Activated T-cell treated with anti-CD3 and anti-CD28 coated beads for 4 hours (primary cell): Measurements from ENCODE around the gene THAP6.
"Not testable (repeated sequence)": the region's sequence is repeated elsewhere in the genome, so short reads cannot be mapped to it uniquely, and the experiment has no call there.

Experiments used
- DNase-seq: peaks from one replicate; pipeline ENCODE4 v3.0.0-alpha.2; 2020

THAP6 gene, protein sequence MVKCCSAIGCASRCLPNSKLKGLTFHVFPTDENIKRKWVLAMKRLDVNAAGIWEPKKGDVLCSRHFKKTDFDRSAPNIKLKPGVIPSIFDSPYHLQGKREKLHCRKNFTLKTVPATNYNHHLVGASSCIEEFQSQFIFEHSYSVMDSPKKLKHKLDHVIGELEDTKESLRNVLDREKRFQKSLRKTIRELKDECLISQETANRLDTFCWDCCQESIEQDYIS

DNA sequence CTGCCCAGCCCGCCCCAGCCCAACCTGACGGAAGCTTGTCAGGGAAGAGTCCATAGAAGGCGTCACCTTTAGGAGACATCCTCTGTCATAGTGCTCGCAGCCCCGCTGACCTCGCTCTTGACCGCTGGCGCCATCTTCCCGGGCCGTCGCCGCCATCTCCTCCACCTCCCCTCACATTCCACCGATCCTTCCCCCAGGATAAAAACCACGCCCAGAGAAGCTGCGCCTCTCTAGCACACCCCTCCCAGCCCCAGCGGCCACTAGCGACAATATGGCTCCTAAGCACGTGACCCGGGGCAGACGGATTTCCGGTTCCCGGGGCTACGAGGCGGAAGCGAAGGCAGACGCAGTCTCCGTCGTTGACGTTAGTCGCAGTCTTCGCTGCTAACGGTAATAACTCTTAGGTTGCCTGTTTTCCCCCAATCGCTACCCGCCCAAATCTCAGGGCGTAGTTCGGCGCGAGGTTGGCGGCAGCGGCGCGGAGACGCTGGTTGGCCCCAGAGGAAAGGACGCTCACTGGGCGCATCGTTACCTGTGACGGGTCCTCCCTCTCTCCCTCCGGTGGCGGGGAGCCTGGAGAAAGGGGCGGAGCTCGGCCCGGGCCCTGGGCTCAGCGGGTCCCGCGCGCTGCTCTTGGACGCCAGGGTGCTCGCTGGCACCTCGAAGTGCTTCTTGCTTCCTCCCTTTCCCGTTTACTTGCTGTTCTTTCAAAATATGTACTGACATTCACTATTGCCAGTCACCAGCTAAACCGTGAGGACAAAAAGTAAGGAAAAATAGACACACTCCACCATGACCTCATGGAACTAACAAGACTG, at the start of gene THAP6, which contains the start of gene RCHY1:
Gene THAP6, plus strand, starts transcription at position 343 of the 818 bp plus-strand sequence. CDS start 980 bp downstream, outside the sequence.
Gene RCHY1, minus strand, starts transcription at position 273 of the 818 bp plus-strand sequence. Its CDS starts 117 bp downstream, at position 156.
- peak; percentile 87 for DNase-seq

DNA sequence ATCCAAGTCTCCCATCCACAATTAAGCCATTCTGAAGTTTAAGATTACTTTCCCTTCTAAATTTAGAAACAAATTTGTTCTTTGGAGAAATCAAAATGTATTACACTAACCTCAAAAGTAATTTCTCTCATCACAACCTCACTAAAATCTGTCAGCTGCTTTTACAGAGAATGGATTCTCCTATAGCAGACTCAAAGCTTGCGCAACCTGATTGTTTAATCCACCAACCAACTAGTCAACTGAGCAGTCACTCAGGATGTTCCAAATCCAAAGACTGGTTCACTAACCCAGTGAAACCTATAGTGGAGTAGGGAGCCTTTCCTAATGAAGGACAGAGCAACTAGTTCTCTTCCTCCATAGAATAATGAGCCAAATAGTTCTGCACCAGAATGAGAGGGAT, 44.4 kb upstream of the THAP6 start:
- no peak for DNase-seq

DNA sequence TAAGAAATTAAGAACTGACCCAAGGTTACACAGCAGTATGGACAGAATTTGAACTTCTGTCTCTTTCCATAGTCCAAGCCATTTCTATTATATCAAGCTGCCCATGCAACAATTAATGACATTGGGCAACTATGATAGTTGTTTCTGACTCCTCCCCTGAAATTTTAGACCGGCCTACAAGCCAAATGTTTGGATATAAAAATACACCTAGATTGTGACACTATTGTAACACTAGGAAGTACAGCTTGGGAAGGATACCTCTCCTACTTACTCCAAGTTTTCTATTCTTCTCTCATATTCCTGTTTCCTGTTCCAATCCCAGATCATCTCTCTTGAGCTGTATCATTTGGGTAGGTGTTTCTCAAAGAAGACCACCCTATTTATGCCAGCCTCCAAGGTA, 43.5 kb upstream of the THAP6 start:
- DNase-seq = no peak

DNA sequence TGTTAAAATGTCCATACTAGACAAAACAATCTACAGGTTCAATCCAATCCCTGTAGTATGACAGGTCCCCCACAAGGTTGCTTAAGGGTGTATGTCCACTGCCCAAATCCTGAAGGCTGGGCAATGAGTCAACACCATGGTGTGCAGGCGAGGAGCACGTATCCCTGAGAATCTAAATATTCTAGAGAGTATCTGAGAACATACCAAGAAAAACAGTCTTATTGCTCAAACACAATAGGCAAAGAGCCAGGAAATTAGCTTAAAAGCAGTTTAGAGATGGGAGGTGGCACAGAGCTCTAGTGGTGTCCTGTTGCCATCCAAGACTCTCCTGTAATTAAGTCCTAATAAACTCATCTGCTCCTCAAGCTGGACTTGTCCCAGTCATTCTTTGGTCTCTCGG, 37.1 kb upstream of the THAP6 start:
- no peak for DNase-seq

DNA sequence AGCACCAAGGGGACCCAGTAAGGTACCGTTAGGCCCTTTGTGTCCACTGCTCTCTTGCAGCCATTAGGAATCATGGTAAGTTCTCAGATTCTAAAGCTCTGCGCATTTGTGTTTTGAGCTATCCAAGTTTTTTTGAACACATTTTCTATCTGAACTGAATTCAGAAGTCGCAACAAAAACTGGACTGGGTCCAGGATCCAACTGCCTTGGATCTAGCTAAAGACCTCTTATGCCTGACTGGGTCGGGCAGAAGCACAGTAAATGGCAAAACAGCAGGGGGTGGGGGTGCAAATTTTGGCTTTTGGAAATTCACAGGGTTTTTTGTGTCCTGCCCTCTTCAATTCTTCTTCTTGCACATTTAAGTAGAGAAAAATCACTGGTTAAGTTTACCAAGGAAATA, 30.1 kb upstream of the THAP6 start:
- no peak for DNase-seq

DNA sequence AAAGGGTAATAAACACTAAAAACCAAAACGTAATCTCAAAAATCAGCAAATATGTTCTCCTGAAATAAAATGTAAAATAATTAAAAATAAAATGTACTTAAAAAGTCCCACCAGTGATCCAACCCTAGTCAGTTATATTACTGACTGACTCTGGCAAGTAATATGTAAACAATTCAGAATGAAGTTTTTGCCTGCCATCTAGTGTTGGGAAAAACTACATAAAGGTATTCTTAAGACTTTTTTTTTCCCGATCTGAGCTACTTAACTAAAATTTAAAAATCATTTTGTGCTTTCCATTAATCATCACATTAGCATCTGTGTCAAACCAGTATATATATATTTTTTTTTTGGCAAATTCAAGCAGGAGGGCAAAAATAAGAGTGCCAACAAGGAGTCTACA, 24.1 kb upstream of the THAP6 start:
- DNase-seq = no peak

DNA sequence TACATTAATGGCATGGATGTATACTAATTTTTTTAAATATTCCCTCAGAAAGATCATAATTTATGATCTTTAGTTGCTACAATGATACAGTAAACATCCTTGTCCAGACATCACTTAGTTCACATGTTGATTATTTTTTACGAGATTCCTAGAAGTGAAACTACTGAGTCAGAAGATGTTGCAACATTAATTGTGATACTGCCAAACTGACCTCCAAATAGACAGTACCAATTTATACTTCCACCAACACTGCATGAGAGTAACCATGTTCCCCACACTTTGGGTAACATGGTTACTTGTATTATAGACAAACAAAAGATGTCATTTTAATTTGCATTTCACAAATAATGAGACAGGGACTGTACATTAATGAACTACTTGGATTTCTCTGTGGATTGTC, 19.7 kb upstream of the THAP6 start:
- no peak for DNase-seq

DNA sequence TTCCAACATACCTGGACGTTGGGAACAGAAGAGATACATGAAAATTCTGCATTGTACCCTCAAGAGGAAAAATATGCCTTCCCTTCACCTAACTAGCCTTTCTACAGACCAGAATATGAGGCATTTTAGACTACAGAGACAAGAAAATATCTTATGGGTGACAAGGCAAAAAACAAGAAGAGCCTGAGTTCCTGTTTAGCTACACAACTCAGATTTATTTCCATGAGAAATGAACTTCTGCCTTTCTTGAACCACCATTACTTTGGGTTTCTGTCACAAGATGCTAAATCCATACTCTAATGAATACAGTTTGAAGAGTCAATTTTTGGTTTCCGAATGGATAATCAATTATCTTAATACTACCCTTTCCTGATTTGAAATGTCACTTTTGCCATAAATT, 18.8 kb upstream of the THAP6 start:
- DNase-seq = no peak

DNA sequence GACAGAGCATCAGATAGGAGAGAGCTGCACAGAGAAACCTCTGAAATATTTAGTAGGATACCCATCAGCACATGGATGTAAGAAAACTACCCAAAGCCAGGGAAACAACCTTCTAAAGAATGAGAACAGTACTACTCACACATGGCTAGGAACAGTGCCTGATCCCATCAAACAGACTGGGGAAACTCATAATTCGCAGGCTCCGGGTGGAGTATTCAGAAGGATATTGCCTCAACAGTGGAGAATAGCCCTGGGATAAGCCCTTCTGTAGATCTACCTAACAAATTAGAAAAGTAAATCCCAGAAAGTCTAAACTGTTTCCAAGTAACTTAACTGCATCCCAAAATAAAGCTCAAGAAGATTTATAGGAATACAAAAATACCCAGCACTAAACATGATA, 17.9 kb upstream of the THAP6 start:
- no peak for DNase-seq

DNA sequence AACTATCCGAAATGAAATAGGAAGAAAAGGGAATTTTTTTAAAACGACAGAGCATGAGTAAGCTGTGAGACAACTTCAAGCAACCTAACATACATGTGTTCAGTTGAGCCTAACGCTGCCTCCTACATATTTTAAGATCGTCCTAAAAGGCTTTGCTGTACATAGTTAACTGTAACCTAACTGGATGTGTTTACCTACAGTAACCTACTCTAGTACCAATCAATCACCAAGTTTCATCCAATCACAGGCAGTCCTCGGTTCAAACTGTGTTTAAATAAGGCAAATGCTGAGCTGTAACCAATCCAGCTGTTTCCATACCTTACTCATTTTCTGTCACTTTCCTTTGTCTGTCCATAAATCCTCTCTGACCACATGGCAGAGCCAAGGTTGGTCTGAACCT, 17.1 kb upstream of the THAP6 start:
- no peak for DNase-seq

DNA sequence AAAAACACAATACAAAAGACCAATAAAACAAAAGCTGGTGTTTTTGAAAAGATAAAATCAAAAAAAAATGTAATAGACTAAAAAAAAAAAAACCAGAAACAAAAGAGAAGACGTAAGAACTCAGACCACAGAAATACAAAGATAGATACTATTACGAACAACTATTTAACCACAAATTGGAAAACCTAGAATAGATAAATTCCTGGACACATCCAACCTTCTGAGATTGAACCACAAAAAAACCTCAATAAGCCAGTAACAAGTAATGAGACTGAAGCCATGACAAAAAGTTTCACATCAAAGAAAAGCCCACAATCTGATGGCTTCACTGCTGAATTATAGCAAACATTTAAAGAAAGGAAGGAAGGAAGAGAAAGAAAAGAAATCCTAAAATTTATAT, 16.2 kb upstream of the THAP6 start:
- no peak for DNase-seq

DNA sequence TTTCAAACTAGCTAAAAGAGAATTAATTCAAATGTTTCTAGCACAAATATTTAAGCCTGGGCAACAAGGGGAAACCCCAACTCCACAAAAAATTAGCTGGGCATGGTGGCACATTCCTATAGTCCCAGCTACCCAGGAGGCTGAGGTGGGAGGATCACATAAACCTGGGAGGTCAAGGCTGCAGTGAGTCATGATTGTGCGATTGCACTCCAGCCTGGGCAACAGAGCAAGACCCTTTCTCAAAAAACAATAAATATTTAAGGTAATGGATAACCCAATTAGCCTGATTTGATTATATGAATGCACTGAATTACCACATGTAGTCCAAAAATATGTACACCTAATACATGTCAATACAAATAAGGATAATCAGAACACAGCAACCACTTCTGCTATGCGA, 14.4 kb upstream of the THAP6 start:
- DNase-seq = no peak

DNA sequence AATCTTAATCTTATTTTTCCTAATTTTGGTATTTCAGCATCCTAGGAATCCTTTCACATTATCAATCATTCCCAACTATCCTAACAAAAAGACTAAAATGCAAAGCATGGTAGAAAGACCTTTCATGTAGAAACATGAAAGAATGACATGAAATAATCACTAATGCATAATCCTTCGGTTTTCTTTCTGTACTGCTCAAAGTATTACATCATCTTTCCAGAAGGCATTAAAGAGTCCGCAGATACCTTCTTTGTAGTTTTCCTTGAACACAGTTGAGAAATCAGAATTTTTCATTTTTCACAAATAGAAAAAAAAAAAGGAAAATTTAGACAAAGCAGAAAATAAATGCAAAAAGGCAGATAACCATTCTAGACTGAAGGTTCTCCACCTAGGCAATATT, 11.6 kb upstream of the THAP6 start:
- no peak for DNase-seq

DNA sequence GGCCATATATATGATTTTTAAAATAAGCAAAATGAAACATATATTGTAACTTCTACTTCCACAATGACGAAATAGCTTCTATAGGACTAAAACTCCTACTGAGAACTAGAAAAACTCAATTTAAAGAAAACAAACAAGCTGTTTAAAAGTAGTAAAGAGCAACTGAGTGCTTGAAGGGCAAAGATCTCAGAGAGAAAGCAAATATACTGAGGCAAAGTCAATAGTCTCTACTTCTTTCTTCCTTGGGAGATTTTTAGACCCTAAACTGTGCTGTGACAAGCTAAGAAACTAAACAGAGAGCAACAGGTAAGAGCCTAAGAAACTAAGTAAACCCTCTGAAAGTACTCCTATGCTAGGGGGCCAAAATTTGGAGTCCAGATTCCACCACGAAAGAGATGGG, 8.6 kb upstream of the THAP6 start:
- no peak for DNase-seq

DNA sequence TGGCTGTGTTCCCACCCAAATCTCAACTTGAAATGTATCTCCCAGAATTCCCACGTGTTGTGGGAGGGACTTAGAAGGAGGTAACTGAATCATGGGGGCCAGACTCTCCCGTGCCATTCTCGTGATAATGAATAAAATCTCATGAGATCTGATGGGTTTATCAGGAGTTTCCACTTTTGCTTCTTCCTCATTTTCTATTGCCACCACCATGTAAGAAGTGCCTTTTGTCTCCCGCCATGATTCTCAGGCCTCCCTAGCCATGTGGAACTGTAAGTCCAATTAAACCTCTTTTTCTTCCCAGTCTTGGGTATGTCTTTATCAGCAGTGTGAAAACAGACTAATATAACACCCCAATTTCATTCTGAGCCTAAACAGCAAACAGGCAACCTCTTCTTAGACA, 4.7 kb upstream of the THAP6 start:
- DNase-seq = not testable (repeated sequence)

DNA sequence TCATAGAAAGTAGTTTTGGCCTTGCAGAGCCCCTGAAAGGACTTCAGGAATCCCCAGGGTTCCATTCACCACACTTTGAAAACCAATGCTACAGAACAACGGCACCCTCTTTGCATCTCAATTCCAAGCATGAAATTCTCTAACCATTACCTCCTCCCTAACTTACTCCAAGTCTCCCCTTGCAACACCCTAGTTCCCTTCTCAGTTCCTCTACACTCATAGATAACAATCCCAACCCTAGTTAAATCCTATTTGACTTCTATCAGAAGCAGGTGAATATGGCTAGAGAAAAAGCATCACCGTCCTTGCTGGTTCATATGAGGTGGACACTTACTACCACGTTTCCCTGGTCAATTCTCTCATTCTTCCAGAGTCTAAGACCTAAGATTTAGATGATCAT, 2.4 kb upstream of the THAP6 start:
- no peak for DNase-seq

DNA sequence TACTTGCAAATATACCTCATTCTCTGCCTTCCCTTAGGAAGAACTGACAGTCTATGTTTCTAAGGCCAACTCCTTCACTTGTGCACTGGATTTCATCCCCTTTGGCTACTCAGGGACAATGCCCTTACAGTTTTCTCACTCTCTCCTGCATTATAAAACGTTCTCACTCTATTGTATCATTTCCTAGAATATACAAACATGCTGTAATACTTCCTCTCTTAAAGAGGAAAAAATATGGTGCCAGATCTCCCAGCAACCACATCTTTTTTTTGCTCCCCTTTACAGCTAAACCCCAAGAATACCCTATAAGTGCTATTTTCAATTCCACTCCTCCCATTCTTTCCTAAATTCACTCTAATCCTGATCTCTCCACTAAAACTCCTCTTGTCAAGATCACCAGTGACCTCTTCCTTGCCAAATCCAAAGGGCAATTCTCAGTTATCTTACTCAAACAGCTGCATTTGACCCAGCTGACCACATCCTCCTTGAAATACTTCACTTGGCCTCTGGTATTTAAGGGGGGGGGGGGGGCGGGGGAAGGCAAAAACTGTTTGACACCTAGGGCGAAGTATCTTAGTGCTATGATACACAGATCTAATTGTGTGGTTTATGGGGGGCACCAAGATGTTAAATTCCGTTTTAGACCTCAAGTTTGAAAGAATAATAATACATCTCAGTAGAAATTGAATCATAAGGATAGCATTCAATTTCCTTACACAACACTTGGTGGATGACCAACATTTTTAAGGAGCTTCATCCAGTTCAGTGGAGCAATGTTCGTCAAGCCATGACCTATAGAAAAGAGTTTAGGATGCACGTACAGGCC, 1.7 kb upstream of the THAP6 start:
- DNase-seq = no peak

DNA sequence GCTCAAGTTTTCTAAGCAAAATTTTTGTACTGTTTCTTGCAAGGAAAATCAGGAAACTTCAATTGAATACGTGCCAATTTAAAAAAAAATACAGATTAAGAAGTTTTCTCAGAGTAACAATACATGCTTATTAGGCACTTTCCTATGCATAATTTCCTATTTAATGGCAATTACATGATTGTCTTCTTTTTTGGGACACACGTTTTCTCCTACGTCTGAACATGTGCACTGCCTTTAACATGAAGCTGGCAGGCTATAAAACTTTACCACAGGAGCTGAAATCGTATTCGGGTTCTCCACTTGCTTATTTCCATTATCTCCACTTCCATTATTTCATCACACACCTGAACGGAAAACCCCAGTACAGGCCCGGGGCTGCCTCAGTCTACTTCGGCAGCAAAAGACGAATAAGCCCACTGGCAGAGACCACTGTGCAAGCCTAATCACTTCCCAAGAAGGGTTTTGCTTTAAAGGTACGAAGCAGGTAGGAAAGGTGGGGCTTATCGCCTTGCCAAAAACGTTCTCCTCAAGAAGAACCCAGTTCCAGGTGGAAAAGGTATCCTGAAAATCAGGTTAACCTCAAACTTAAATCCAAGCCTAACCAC, 645 bp upstream of the THAP6 start:
- DNase-seq = no peak

DNA sequence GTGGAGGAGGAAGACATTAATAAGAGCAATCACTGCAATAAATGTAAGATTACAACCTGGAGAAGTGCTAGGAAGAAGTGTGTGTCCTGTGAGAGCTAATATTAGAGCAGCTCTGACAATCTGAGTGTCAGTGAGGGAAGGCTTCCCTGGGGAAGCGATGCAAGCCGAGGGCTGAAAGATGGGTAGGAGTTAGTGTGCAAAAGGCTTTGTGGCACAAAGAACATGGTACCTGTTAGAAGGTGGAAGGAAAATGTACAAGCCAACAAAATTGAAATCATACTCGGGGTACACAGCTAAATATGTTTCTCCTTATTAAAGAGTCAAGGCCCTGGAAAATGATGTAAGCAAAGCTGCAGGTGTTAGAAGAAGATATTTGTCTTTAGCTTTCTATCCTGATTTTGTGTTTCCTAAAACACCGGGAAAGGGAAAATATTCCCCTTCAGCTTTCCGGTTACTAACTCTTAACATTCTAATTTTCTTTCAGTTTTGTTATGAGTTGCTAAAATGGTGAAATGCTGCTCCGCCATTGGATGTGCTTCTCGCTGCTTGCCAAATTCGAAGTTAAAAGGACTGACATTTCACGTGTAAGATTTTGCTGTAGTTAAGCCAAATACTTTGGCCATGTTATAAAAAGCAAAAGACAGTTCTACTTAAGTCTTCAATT, 808 bp downstream of the THAP6 start:
- no peak for DNase-seq

DNA sequence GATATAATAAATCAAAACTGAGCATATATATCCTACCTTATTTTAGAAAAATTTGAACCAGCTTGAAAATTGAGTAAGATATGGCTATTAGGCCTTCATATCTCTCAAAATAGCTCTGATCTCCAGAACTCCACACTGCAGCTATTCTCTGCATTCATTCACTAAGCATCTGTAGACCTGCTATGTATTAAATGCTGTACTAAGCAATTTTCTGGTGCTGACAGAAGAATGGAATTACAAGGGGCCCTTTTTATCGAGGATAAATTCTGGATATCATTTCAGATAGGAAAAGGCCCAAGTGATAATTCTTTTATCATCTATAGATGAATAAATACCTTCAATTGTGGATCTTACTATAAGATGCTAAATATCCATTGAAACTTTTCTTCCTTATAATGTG, 1.9 kb downstream of the THAP6 start:
- no peak for DNase-seq

DNA sequence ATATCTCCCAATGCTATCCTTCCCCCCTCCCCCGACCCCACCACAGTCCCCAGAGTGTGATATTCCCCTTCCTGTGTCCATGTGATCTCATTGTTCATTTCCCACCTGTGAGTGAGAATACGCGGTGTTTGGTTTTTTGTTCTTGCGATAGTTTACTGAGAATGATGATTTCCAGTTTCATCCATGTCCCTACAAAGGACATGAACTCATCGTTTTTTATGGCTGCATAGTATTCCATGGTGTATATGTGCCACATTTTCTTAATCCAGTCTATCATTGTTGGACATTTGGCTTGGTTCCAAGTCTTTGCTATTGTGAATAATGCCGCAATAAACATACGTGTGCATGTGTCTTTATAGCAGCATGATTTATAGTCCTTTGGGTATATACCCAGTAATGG, 5.2 kb downstream of the THAP6 start:
- not testable (repeated sequence) for DNase-seq

DNA sequence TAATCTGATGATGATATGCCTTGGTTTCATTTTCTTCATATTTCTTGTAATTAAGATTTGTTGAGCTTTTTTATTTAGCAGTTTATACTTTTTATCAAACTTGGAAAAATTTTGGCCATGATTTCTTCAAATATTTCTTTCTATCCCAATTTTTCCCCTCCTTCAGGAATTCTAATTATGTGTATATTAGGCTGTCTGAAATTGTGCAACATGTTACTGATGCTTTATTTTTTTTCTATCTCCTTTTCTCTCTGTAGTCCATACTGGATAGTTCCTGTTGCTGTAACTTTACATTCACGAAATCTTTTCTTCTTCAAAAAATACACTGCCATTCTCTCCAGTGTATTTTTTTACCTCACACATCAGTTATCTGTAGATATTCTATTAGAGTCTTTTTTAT, 10.8 kb downstream of the THAP6 start:
- no peak for DNase-seq

DNA sequence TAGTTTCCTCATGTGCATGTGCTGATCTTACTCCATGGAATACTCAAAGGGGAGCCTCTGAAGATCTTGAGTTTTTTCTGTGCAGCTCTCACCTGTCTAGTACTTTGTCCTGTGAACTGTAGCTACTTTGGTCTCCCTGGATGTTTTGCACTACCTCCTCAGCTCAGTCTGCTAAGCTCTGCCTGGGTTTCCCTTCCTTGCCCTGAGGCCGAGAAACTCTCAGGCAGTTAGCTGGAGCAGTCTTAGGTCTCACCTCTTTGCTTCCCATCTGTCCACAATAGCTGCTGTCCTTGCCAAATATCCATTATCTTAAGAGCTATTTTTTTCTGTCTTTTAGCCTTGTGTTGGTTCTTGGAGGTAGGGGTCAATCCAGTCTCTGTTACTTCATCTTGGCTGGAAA, 11.6 kb downstream of the THAP6 start:
- no peak for DNase-seq
